Duodenal mucosa (tissue), 2 donors: Measurements from ENCODE around the gene SPTLC1.
A peak's percentile ranks its signal among the peaks of the same experiment; 100 is the strongest.

Experiments used
- H3K27ac ChIP-seq: one replicate; pipeline ENCODE4 v1.7.0; 2013; ENCODE audit warnings: low read depth, low read length
- H3K27me3 ChIP-seq, 2 donors: one replicate each; pipeline ENCODE4 v1.7.0; 2013; ENCODE audit warnings: low read length in 2 of 2, control low read depth in 1 of 2; ENCODE audit not compliant: insufficient read depth in 2 of 2, control insufficient read depth in 1 of 2
- H3K36me3 ChIP-seq, 2 donors: one replicate each; pipeline ENCODE4 v1.7.0; 2013; ENCODE audit warnings: low read length in 2 of 2, control low read depth in 1 of 2; ENCODE audit not compliant: insufficient read depth in 2 of 2, control insufficient read depth in 1 of 2
- H3K4me1 ChIP-seq, 2 donors: one replicate each; pipeline ENCODE4 v1.7.0; 2013; ENCODE audit warnings: low read length in 2 of 2, control low read depth in 1 of 2; ENCODE audit not compliant: insufficient read depth in 2 of 2, control insufficient read depth in 1 of 2
- H3K4me3 ChIP-seq, 2 donors: one replicate each; pipeline ENCODE4 v1.7.0; 2013; ENCODE audit warnings: low read length in 2 of 2, low read depth in 1 of 2
- H3K9ac ChIP-seq, 2 donors: one replicate each; pipeline ENCODE4 v1.7.0; 2013; ENCODE audit warnings: low read length in 2 of 2, low read depth in 1 of 2
- H3K9me3 ChIP-seq, 2 donors: one replicate each; pipeline ENCODE4 v1.7.0; 2013; ENCODE audit warnings: low read length in 2 of 2, control low read depth in 1 of 2; ENCODE audit not compliant: control insufficient read depth in 1 of 2

The SPTLC1 gene

GRCh38 chr9:92057226-92057625, 58.0 kb downstream of the SPTLC1 start:
- peaks cover 19 to 47% of the 10 kb centered on the region in 2 donors for H3K36me3 ChIP-seq
- H3K9me3 ChIP-seq = peaks cover 5 to 11% of the 10 kb centered on the region in 2 donors
- H3K4me3 ChIP-seq = peak overlapping the region in 1 of 2 donors; percentile 5
- no peaks in the 10 kb centered on the region for H3K27me3 ChIP-seq
- H3K9ac ChIP-seq = peak overlapping the region in 1 of 2 donors; percentile 7
- H3K4me1 ChIP-seq = no peaks in the 10 kb centered on the region
- no peak overlapping the region for H3K27ac ChIP-seq

- Histone ChIP-seq H3K4me3 (no peak overlapping the region), H3K9me3 (no peaks in the 10 kb centered on the region), H3K27ac (no peak overlapping the region), H3K36me3 (peaks cover 21 to 45% of the 10 kb centered on the region in 2 donors), H3K9ac (no peak overlapping the region), H3K4me1 (no peaks in the 10 kb centered on the region), H3K27me3 (no peaks in the 10 kb centered on the region)
Observed at GRCh38 chr9:92055624-92056023, 59.6 kb downstream of the SPTLC1 start.

- Histone ChIP-seq H3K4me1 (no peaks in the 10 kb centered on the region), H3K36me3 (peaks cover 30 to 62% of the 10 kb centered on the region in 2 donors)
Observed at GRCh38 chr9:92048924-92049625, 66.1 kb downstream of the SPTLC1 start.

GRCh38 chr9:92047500-92047899, 67.7 kb downstream of the SPTLC1 start:
- no peaks in the 10 kb centered on the region for H3K27me3 ChIP-seq
- peaks cover 0 to 5% of the 10 kb centered on the region in 2 donors for H3K9me3 ChIP-seq
- H3K4me3 ChIP-seq = no peak overlapping the region
- no peak overlapping the region for H3K27ac ChIP-seq
- H3K4me1 ChIP-seq = no peaks in the 10 kb centered on the region
- no peak overlapping the region for H3K9ac ChIP-seq
- H3K36me3 ChIP-seq = peaks cover 40 to 68% of the 10 kb centered on the region in 2 donors

More at GRCh38 chr9:92048924-92049625, 66.1 kb downstream of the SPTLC1 start:
- Histone ChIP-seq H3K4me3 (no peak overlapping the region), H3K27ac (no peak overlapping the region), H3K9ac (no peak overlapping the region), H3K27me3 (no peaks in the 10 kb centered on the region), H3K9me3 (no peaks in the 10 kb centered on the region)

GRCh38 chr9:92046676-92047075, 68.5 kb downstream of the SPTLC1 start:
- H3K4me3 ChIP-seq = no peak overlapping the region
- H3K9me3 ChIP-seq = peaks cover 7 to 12% of the 10 kb centered on the region in 2 donors
- H3K9ac ChIP-seq = no peak overlapping the region
- peaks cover 47 to 76% of the 10 kb centered on the region in 2 donors for H3K36me3 ChIP-seq
- no peaks in the 10 kb centered on the region for H3K4me1 ChIP-seq
- H3K27ac ChIP-seq = no peak overlapping the region
- no peaks in the 10 kb centered on the region for H3K27me3 ChIP-seq

GRCh38 chr9:92044936-92045335, 70.3 kb downstream of the SPTLC1 start:
- peaks cover 8 to 17% of the 10 kb centered on the region in 2 donors for H3K9me3 ChIP-seq
- H3K36me3 ChIP-seq = peaks cover 44 to 76% of the 10 kb centered on the region in 2 donors

GRCh38 chr9:92043002-92043401, 72.2 kb downstream of the SPTLC1 start:
- peaks cover 8 to 17% of the 10 kb centered on the region in 2 donors for H3K9me3 ChIP-seq
- no peak overlapping the region for H3K4me3 ChIP-seq
- no peak overlapping the region for H3K27ac ChIP-seq
- H3K27me3 ChIP-seq = no peaks in the 10 kb centered on the region
- no peaks in the 10 kb centered on the region for H3K4me1 ChIP-seq
- peaks cover 38 to 73% of the 10 kb centered on the region in 2 donors for H3K36me3 ChIP-seq
- no peak overlapping the region for H3K9ac ChIP-seq

More at GRCh38 chr9:92044936-92045335, 70.3 kb downstream of the SPTLC1 start:
- Histone ChIP-seq H3K4me3 (no peak overlapping the region), H3K27me3 (no peaks in the 10 kb centered on the region), H3K27ac (no peak overlapping the region), H3K9ac (no peak overlapping the region), H3K4me1 (no peaks in the 10 kb centered on the region)

- Histone ChIP-seq H3K9me3 (peaks cover 8 to 17% of the 10 kb centered on the region in 2 donors), H3K9ac (no peak overlapping the region), H3K4me3 (no peak overlapping the region), H3K27ac (no peak overlapping the region), H3K36me3 (peaks cover 36 to 71% of the 10 kb centered on the region in 2 donors), H3K4me1 (peaks cover 0 to 5% of the 10 kb centered on the region in 2 donors), H3K27me3 (no peaks in the 10 kb centered on the region)
Observed at GRCh38 chr9:92042260-92042659, 73.0 kb downstream of the SPTLC1 start.

GRCh38 chr9:92036756-92037155, 78.5 kb downstream of the SPTLC1 start:
- H3K27ac ChIP-seq = no peak overlapping the region
- peaks cover 2 to 5% of the 10 kb centered on the region in 2 donors for H3K9me3 ChIP-seq
- H3K27me3 ChIP-seq = no peaks in the 10 kb centered on the region
- H3K9ac ChIP-seq = no peak overlapping the region
- no peak overlapping the region for H3K4me3 ChIP-seq
- peaks cover 27 to 69% of the 10 kb centered on the region in 2 donors for H3K36me3 ChIP-seq
- H3K4me1 ChIP-seq = peaks cover 0 to 7% of the 10 kb centered on the region in 2 donors

GRCh38 chr9:92036411-92036746, 78.8 kb downstream of the SPTLC1 start:
- H3K27ac ChIP-seq = no peak overlapping the region
- H3K9ac ChIP-seq = no peak overlapping the region
- peaks cover 0 to 2% of the 10 kb centered on the region in 2 donors for H3K9me3 ChIP-seq
- H3K27me3 ChIP-seq = no peaks in the 10 kb centered on the region
- H3K4me1 ChIP-seq = peaks cover 0 to 7% of the 10 kb centered on the region in 2 donors
- no peak overlapping the region for H3K4me3 ChIP-seq
- H3K36me3 ChIP-seq = peaks cover 27 to 66% of the 10 kb centered on the region in 2 donors
